Fibroblast of villous mesenchyme (primary cell): ENCODE measurements around the gene JTB. TPM values are rescaled to one million over a fixed set of nuclear protein-coding genes. Genes with fewer than 3 reads are reported as not detected.

ENCODE experiments used
- DNase-seq: peaks from one replicate; pipeline ENCODE4 v3.0.0-alpha.2; 2010; ENCODE audit warnings: low read depth
- H3K4me3 ChIP-seq: 2 replicates; pipeline ENCODE4 v1.5.1; 2011; ENCODE audit warnings: low read depth, mild to moderate bottlenecking, low read length
- CTCF ChIP-seq: IDR thresholded peaks from 2 replicates; pipeline ENCODE4 v1.5.1; 2012; ENCODE audit warnings: low read depth, mild to moderate bottlenecking, low read length; ENCODE audit not compliant: insufficient read depth
- total RNA-seq: library from RNA; depleted of rRNA; stranded (reverse); fragments of >200 nt; gene quantifications from 2 replicates; pipeline ENCODE4 v1.2.3, GENCODE V29; 2012

The JTB gene
- total RNA-seq, 1 donor = 135 TPM

GRCh38 chr1:153959454-153959853 lies 18.0 kb downstream of the JTB start:
- H3K4me3 ChIP-seq = no peak overlapping the region
- TF ChIP-seq CTCF = no peak
- DNase-seq = no peak

DNA sequence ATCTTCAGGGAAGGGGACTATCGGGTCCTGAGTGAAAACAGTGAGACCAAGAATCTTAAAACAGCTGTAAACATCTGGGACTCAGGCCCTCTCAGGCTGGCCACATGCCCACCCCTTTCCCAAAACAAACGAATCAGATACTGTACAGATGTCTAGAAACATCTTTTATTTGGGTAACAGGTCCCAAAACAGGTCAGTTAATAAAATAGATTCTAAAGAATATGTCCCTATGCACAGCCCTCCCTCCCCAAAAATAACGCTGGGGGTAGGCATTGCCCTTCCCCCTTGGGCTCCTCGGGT lies 18.6 kb downstream of the JTB start:
- DNase-seq = no peak
- peak overlapping the region; percentile 34 for H3K4me3 ChIP-seq
- TF ChIP-seq CTCF = no peak

DNA sequence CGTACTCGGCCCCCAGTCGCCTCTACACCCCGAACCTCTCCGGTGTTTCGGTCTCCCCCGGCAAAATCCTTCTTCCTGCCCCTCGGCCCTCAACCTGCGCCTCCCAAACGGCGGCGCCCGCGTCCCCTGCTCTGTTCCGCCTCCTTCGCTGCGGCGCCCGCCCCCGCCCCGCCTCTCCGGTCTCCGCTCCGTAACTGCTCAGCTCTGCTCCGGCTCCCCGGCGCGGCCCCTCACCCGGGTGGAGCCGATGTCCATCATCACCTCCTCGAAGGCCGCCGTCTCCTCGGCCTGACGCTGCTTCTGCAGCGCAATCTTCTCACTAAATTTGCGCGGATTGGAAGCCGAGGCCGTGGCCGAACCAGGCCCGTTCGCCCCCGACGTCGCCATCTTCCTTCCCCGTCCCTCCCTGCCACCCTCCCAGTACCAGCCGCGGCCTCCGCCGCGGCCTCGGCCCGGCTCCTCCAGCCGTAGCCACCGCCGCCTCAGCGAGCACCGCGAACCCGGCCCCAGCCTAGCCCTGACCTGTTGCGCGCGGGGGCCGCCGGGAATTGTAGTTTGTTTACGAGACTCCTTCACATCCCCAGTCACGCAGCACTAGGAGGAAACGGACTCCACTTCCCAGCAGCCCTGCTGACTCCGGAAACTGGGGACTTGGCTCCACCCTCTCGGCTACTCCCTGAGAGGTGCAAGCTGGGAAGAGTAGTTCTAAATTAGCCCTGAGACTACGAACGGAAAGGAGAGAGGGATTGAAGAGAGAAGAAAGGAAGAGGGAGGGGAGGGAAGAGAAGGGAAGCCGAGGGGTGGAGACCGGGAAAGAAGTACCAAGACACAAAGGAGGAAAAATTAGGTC lies 19.1 kb downstream of the JTB start, which contains the start of gene CRTC2:
TSS of gene CRTC2 (minus strand) at position 502 of the 850 bp plus-strand sequence. CDS start at position 387, 115 bp downstream.
- peak; percentile 99 for DNase-seq
- TF ChIP-seq CTCF = no peak

DNA sequence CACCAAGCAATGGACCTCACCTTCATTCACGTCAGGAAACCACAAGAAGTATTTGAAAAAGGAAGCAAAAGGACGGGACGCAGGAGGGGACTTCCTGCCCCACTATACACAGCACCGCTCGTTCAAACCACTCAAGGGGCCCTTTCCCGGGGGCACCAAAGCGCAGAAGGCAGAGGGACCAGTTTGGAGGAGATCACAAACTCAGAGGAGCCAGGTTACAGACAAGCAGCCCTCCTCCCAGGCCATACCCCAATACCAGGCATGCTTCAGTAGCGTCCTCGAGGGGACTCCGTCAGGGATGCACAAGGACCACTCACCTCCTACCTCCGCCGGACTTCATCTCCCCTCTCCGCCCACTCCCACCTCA lies 19.7 kb downstream of the JTB start:
- TF ChIP-seq CTCF = no peak
- DNase-seq = peak; percentile 38
- H3K4me3 ChIP-seq = peak overlapping the region; percentile 97

More for the DNA sequence above, 19.1 kb downstream of the JTB start, which contains the start of gene CRTC2:
- H3K4me3 ChIP-seq = peak within 1 kb of the TSS; percentile 97

- no peak for DNase-seq
- no peak for TF ChIP-seq CTCF
- H3K4me3 ChIP-seq = peak overlapping the region; percentile 97
Measured at GRCh38 chr1:153956997-153957715, 20.3 kb downstream of the JTB start.

DNA sequence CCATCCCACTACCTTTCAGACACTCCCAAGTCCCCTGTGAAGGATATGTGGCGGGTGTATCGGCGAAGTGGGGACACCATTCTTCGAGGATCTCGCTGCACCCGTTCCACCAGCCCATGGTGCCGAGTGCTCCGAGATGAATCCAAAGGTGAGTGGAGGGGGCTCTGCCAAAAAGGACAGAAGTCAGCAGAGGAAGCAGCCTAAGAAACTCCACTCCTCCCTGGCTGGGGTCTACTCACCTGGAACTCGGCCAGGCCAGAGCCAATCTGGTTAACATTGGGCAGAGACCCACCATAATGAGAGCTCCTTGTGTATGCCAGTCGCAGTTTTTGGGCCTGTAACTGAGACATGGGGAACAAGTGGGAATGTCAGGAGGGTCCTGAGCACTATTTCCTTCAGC lies 22.6 kb downstream of the JTB start:
- DNase-seq = no peak
- H3K4me3 ChIP-seq = no peak overlapping the region
- no peak for TF ChIP-seq CTCF
